Liver (tissue), 9 donors: Measurements from ENCODE around the gene HYOU1. TPM values are rescaled to one million over a fixed set of nuclear protein-coding genes. Genes with fewer than 3 reads are reported as not detected.

ENCODE experiments used
- DNase-seq: peaks from one replicate; pipeline ENCODE4 v3.0.0-alpha.2; 2017; ENCODE audit warnings: low spot score
- H3K27ac ChIP-seq, 2 donors: one replicate each; pipeline ENCODE4 v1.7.0; 2013; ENCODE audit warnings: inconsistent platforms in 2 of 2, low read length in 2 of 2, control low read depth in 1 of 2, low read depth in 1 of 2, mild to moderate bottlenecking in 1 of 2
- H3K27me3 ChIP-seq, 4 donors: one replicate each; pipeline versions ENCODE4 v1.6.1 to v1.7.0; 2013; ENCODE audit warnings: low read length in 3 of 4, inconsistent platforms in 1 of 4, mild to moderate bottlenecking in 1 of 4, moderate library complexity in 1 of 4; ENCODE audit not compliant: control insufficient read depth in 4 of 4, insufficient read depth in 4 of 4
- H3K36me3 ChIP-seq, 4 donors: one replicate each; pipeline versions ENCODE4 v1.6.1 to v1.7.0; 2013; ENCODE audit warnings: low read length in 3 of 4, mild to moderate bottlenecking in 3 of 4, low read depth in 1 of 4, moderate library complexity in 1 of 4; ENCODE audit not compliant: control insufficient read depth in 4 of 4, insufficient read depth in 3 of 4
- H3K4me1 ChIP-seq, 4 donors: one replicate each; pipeline versions ENCODE4 v1.6.1 to v1.7.0; 2013; ENCODE audit warnings: low read length in 3 of 4, mild to moderate bottlenecking in 3 of 4, moderate library complexity in 1 of 4; ENCODE audit not compliant: control insufficient read depth in 4 of 4, insufficient read depth in 4 of 4
- H3K4me3 ChIP-seq, 3 donors: one replicate each; pipeline versions ENCODE4 v1.6.1 to v1.7.0; 2013; ENCODE audit warnings: low read length in 3 of 3, control low read depth in 1 of 3, low read depth in 1 of 3, mild to moderate bottlenecking in 1 of 3
- H3K9ac ChIP-seq, 2 donors: one replicate each; pipeline ENCODE4 v1.7.0; 2013; ENCODE audit warnings: low read length in 2 of 2, mild to moderate bottlenecking in 2 of 2, moderate library complexity in 2 of 2, control low read depth in 1 of 2, low read depth in 1 of 2
- H3K9me3 ChIP-seq, 4 donors: one replicate each; pipeline versions ENCODE4 v1.6.1 to v1.7.0; 2013; ENCODE audit warnings: low read length in 3 of 4; ENCODE audit not compliant: control insufficient read depth in 4 of 4
- EGR1 ChIP-seq, 2 donors: IDR thresholded peaks; 2 replicates each; pipeline ENCODE4 v1.6.1; 2016 to 2018; ENCODE audit warnings: antibody characterized with exemption in 2 of 2, low read depth in 2 of 2
- FOXA2 ChIP-seq: IDR thresholded peaks from 2 replicates; pipeline ENCODE4 v1.6.1; 2016; ENCODE audit warnings: antibody characterized with exemption
- GABPA ChIP-seq, 2 donors: IDR thresholded peaks in 1 of 2; conservative IDR thresholded peaks in 1 of 2; 2 replicates each; pipeline ENCODE4 v1.6.1; 2016; ENCODE audit warnings: antibody characterized with exemption in 2 of 2, mild to moderate bottlenecking in 1 of 2, moderate library complexity in 1 of 2
- HNF4A ChIP-seq, 2 donors: conservative IDR thresholded peaks; 2 replicates each; pipeline ENCODE4 v1.6.1; 2016; ENCODE audit warnings: antibody characterized with exemption in 2 of 2, mild to moderate bottlenecking in 2 of 2
- JUND ChIP-seq, 2 donors: IDR thresholded peaks; 2 replicates each; pipeline ENCODE4 v1.6.1; 2016; ENCODE audit warnings: antibody characterized with exemption in 2 of 2
- MAX ChIP-seq: IDR thresholded peaks from 2 replicates; pipeline ENCODE4 v1.6.1; 2016; ENCODE audit warnings: antibody characterized with exemption
- RAD21 ChIP-seq, 2 donors: IDR thresholded peaks; 2 replicates each; pipeline ENCODE4 v1.6.1; 2016; ENCODE audit warnings: antibody characterized with exemption in 2 of 2, mild to moderate bottlenecking in 2 of 2
- RXRA ChIP-seq, 2 donors: IDR thresholded peaks; 2 replicates each; pipeline ENCODE4 v1.6.1; 2017 to 2018; ENCODE audit warnings: antibody characterized with exemption in 2 of 2, mild to moderate bottlenecking in 1 of 2
- SP1 ChIP-seq: IDR thresholded peaks from 2 replicates; pipeline ENCODE4 v1.6.1; 2018; ENCODE audit warnings: antibody characterized with exemption, mild to moderate bottlenecking
- TAF1 ChIP-seq: conservative IDR thresholded peaks from 2 replicates; pipeline ENCODE4 v1.6.1; 2016; ENCODE audit warnings: antibody characterized with exemption, mild to moderate bottlenecking
- WGBS: extraction: QIAGEN DNeasy Blood & Tissue Kit; methylation state at CpG from one replicate; pipeline ENCODE4 v1.1.7; 2013; 5-methylcytosine and 5-hydroxymethylcytosine counted together
- polyA plus RNA-seq, 2 donors: library from polyadenylated mRNA; stranded (reverse) in 1 of 2; unstranded in 1 of 2; fragments of 200-250 nt in 1 of 2; fragments of >200 nt in 1 of 2; fragmentation: Nextera tagmentation in 1 of 2; extraction: Ambion mirVana in 1 of 2; gene quantifications; one replicate each; pipeline versions ENCODE4 v1.2.1 to v1.2.3, GENCODE V29; 2013 to 2015
- total RNA-seq, 2 donors: library from RNA; depleted of rRNA; stranded (reverse); fragments of >200 nt; gene quantifications; one replicate each; pipeline ENCODE4 v1.2.3, GENCODE V29; 2014
- TF ChIP-seq, protein P1 (sequence below): IDR thresholded peaks from 2 replicates; pipeline ENCODE4 v1.6.1; 2016; ENCODE audit warnings: antibody characterized with exemption
- TF ChIP-seq, protein P2 (sequence below): fragments of 150-350 bp; IDR thresholded peaks from 2 replicates; pipeline ENCODE4 v1.5.1; 2017; ENCODE audit warnings: improper control_type of control experiment, low read depth, low read length; ENCODE audit not compliant: missing input control
- donor health status: healthy.
- donor health status: healthy.
- donor health status: healthy.
- donor health status: healthy.
- donor health status: healthy.

HYOU1 gene
- total and polyA plus RNA-seq, 4 donors: 41.6 to 270 (median 119) TPM

DNA sequence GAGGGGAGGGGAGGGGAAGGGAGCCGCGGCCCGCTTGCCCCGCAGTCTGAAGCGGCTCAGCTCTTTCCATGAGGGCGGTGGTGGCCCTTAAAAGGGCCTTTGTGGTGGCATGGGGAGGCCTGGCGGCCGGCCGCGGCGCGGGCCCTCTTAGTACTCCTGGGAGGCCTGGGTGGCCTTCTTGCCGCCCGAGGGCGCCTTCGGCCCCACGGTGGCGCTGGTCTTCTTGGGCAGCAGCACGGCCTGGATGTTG, 37.7 kb upstream of the HYOU1 start:
- WGBS: under 1% methylated on average over 19 of the region's 19 CpGs
- no peaks in the 10 kb centered on the region for H3K27me3 ChIP-seq
- peak; percentile 81 for DNase-seq

DNA sequence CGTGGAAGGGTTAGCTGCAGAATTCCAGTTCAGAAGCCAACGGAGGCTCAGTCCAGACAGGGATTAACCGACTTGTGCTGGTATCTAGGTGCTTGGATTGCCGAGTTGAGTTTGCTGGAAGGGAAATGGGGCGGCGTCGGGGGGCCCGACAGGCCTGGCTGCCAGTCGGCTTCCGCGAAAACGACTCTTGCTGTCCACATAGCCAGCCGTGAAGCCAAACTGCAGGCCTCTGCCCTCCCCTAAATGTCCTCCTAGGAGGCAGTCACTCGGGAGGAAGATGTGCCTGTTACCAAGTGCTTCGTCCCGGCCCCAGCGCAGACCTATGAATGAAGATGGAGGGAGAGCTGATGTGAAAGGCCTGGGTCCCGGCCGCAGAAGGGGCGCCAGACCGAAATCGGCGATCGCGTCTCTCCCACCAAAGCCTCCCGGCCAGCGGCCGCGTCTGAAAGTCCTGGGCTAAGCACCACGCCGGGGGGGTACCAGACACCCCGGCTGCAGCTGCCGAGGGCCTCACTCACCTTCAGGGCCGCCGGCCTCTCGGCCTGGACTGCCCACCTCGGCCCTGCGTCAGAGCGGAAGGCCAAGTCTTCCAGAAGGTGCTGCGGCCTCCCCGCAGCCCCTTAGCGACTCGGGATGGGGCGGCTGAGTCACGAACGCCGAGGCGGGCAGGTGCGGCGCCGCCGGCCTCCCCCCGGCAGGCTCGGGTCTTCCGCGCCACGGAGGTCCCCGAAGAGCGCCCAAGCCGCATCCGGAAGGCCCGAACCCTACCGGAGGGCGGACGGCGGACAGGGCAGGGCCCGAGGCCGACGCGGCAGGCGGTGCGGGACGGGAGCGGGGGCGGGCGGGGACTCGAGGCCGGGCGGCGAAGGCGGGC, 37.2 kb upstream of the HYOU1 start:
- Histone ChIP-seq H3K27ac (peak overlapping the region; percentile 80 to 89), H3K27me3 (no peaks in the 10 kb centered on the region), H3K4me3 (peak overlapping the region; percentile 59 to 75 (median 71)), H3K4me1 (peaks cover 0 to 28% (median 15%) of the 10 kb centered on the region in 4 donors), H3K9me3 (no peaks in the 10 kb centered on the region), H3K36me3 (peaks cover 5 to 23% (median 12%) of the 10 kb centered on the region in 4 donors), H3K9ac (peak overlapping the region; percentile 70 to 75)
- WGBS: 2% methylated on average over 81 of the region's 81 CpGs
- TF ChIP-seq, protein P1, sequence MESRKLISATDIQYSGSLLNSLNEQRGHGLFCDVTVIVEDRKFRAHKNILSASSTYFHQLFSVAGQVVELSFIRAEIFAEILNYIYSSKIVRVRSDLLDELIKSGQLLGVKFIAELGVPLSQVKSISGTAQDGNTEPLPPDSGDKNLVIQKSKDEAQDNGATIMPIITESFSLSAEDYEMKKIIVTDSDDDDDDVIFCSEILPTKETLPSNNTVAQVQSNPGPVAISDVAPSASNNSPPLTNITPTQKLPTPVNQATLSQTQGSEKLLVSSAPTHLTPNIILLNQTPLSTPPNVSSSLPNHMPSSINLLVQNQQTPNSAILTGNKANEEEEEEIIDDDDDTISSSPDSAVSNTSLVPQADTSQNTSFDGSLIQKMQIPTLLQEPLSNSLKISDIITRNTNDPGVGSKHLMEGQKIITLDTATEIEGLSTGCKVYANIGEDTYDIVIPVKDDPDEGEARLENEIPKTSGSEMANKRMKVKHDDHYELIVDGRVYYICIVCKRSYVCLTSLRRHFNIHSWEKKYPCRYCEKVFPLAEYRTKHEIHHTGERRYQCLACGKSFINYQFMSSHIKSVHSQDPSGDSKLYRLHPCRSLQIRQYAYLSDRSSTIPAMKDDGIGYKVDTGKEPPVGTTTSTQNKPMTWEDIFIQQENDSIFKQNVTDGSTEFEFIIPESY: no peak
- TF ChIP-seq GABPA (IDR thresholded peaks at IDR 0.05 in 1 of 2, conservative IDR thresholded peaks at IDR 0.05 in 1 of 2) (no peak), HNF4A (conservative IDR thresholded peaks at IDR 0.05) (no peak), RXRA (IDR thresholded peaks at IDR 0.05) (no peak), MAX (no peak), TAF1 (no peak), SP1 (no peak), JUND (IDR thresholded peaks at IDR 0.05) (no peak), FOXA2 (no peak), EGR1 (IDR thresholded peaks at IDR 0.05; ENCODE audit: low read depth in 2 of 2) (no peak), RAD21 (IDR thresholded peaks at IDR 0.05) (no peak)
- peak; percentile 66 for DNase-seq

More for the DNA sequence above, 37.7 kb upstream of the HYOU1 start:
- Histone ChIP-seq H3K9ac (peak overlapping the region; percentile 10 to 80), H3K4me1 (peaks cover 0 to 28% (median 15%) of the 10 kb centered on the region in 4 donors), H3K4me3 (peak overlapping the region; percentile 71 to 79 (median 75)), H3K36me3 (peaks cover 5 to 23% (median 12%) of the 10 kb centered on the region in 4 donors), H3K27ac (peak overlapping the region; percentile 80 to 89), H3K9me3 (no peaks in the 10 kb centered on the region)
- TF ChIP-seq, protein P2, sequence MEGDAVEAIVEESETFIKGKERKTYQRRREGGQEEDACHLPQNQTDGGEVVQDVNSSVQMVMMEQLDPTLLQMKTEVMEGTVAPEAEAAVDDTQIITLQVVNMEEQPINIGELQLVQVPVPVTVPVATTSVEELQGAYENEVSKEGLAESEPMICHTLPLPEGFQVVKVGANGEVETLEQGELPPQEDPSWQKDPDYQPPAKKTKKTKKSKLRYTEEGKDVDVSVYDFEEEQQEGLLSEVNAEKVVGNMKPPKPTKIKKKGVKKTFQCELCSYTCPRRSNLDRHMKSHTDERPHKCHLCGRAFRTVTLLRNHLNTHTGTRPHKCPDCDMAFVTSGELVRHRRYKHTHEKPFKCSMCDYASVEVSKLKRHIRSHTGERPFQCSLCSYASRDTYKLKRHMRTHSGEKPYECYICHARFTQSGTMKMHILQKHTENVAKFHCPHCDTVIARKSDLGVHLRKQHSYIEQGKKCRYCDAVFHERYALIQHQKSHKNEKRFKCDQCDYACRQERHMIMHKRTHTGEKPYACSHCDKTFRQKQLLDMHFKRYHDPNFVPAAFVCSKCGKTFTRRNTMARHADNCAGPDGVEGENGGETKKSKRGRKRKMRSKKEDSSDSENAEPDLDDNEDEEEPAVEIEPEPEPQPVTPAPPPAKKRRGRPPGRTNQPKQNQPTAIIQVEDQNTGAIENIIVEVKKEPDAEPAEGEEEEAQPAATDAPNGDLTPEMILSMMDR: peak; percentile 37
- no peak for TF ChIP-seq TAF1
- TF ChIP-seq SP1: no peak
- no peak for TF ChIP-seq JUND (IDR thresholded peaks at IDR 0.05)
- TF ChIP-seq RAD21 (IDR thresholded peaks at IDR 0.05): peak; percentile 54 to 73
